ENCODE data around the gene FAM186B. TPM values are rescaled to one million over a fixed set of nuclear protein-coding genes. Genes with fewer than 3 reads are reported as not detected.

FAM186B gene
- total and polyA plus RNA-seq, 10 donors = 0.08 to 0.67 (median 0.33) TPM; not detected in 4

DNA sequence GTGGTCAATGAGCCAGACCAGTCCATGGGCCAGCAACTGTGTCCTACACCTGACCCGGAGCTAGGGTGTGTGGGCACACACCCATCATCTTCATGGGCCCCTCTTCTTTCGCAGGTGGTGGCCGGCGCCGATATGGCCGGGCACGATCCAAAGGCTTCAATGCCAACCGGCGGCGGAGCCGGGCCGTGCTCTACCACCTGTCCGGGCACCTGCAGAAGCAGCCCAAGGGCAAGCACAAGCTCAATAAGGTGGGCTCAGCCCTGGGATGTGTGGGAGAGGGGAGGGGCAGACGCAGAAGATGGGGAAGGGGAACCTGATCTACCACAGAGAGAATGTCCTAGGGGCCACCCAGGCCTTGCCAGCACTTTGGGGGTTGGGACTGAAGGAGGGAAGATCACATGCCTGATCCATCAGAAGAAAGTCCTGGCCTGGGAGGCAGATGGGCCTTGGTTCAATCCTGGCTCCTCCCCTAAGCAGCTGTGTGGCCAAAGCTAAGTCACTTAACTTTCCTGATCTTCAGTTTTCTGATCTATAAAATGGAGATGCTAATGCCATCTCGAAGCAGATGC, 62.8 kb downstream of the FAM186B start:
- intact Hi-C loops (cut with DNase I; ENCODE audit: low total_unique reads) = no loop called here
- Histone ChIP-seq H3K27ac (no peak overlapping the region), H3K27me3 (replicated peaks in 1 of 7) (peaks cover 0 to 78% (median 27%) of the 10 kb centered on the region in 7 donors), H3K4me3 (no peak overlapping the region), H3K9me3 (no peaks in the 10 kb centered on the region), H3K36me3 (no peaks in the 10 kb centered on the region), H3K4me1 (peaks cover 2 to 30% (median 22%) of the 10 kb centered on the region in 6 donors)
- peak; percentile 65 for DNase-seq
- 93 to 97% (median 96%) methylated on average over 10 to 15 of the region's 15 CpGs for WGBS, 5 donors
- TF ChIP-seq POLR2A (IDR thresholded peaks at IDR 0.05) (no peak), POLR2AphosphoS5 (IDR thresholded peaks at IDR 0.05) (no peak)
- TF ChIP-seq, protein P1, sequence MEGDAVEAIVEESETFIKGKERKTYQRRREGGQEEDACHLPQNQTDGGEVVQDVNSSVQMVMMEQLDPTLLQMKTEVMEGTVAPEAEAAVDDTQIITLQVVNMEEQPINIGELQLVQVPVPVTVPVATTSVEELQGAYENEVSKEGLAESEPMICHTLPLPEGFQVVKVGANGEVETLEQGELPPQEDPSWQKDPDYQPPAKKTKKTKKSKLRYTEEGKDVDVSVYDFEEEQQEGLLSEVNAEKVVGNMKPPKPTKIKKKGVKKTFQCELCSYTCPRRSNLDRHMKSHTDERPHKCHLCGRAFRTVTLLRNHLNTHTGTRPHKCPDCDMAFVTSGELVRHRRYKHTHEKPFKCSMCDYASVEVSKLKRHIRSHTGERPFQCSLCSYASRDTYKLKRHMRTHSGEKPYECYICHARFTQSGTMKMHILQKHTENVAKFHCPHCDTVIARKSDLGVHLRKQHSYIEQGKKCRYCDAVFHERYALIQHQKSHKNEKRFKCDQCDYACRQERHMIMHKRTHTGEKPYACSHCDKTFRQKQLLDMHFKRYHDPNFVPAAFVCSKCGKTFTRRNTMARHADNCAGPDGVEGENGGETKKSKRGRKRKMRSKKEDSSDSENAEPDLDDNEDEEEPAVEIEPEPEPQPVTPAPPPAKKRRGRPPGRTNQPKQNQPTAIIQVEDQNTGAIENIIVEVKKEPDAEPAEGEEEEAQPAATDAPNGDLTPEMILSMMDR (IDR thresholded peaks at IDR 0.05 in 8 of 11, conservative IDR thresholded peaks at IDR 0.05 in 3 of 11) = no peak

DNA sequence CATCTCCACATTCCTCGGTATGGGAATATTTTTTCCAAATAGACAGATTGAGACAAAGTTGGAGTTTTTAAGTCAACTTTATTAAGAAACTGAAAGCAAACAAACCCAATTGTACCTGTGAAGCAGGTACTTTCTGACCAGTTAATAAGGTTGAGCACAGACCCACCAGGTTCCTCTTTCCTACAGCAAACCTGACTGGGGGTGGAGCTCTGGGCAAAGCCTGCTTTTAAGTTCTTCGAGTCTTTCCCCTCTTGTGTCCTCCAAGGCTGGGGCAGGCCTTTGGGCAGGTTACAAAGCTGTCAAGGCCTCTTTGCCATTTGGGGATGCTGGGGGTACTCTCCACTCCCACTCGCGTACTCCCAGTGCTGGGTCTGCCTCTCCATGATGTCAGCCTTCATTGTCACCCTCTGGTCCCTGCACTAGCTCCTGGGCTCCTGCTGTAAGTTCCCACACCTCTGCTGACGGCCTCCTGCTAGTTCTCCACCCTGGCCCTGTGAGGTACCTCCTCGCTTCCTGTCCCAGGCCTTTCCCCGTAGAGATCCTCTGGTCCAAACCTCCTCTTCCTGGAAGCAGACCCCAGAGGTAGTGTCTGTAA, 63.4 kb downstream of the FAM186B start:
- Histone ChIP-seq H3K27me3 (replicated peaks in 1 of 7) (peaks cover 0 to 78% (median 29%) of the 10 kb centered on the region in 7 donors), H3K9me3 (no peaks in the 10 kb centered on the region), H3K36me3 (no peaks in the 10 kb centered on the region), H3K4me1 (peaks cover 4 to 36% (median 27%) of the 10 kb centered on the region in 6 donors), H3K4me3 (no peak overlapping the region), H3K27ac (no peak overlapping the region)
- WGBS, 5 donors = 67 to 90% (median 82%) methylated on average over 7 of the region's 7 CpGs
- DNase-seq = peak; percentile 49
- TF ChIP-seq POLR2AphosphoS5 (IDR thresholded peaks at IDR 0.05) (no peak), POLR2A (IDR thresholded peaks at IDR 0.05) (no peak)
- TF ChIP-seq, protein P1 (IDR thresholded peaks at IDR 0.05 in 8 of 11, conservative IDR thresholded peaks at IDR 0.05 in 3 of 11) = no peak
- intact Hi-C loops (cut with DNase I; ENCODE audit: low total_unique reads) = no loop called here

DNA sequence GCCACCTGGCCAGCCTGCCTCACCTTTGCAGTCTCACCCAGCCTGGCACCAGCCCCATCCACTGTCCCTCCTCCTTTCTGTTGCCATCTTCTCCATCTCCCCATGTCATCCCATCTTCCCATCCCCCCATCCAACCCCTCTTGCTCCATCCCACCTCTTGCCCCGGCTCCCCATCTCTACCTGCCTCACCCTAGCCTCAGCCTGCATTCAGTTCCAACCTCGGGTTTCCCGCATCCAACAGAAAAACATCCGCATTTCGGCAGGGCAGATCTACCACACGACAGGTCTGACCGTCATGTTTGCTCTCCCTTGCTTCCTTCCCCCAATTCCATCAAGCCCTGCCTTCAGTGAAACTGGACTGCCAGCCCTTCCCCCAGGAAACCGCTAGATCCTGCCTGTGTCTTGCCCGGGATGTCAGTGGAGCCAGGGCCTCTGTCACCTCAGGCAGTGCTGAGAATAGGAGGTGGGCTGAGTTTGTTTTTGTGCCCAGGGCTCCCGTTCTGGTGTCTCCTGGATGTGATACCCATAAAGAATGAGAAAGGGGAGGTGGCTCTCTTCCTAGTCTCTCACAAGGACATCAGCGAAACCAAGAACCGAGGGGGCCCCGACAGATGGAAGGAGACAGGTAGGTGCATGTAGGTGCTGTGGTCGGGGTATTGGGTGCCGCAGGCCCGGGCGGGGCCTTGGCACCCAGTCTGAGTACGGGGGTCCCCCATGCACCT, 64.1 kb downstream of the FAM186B start:
- Histone ChIP-seq H3K9me3 (no peaks in the 10 kb centered on the region), H3K4me3 (no peak overlapping the region), H3K27ac (no peak overlapping the region), H3K27me3 (replicated peaks in 1 of 7) (peaks cover 0 to 78% (median 30%) of the 10 kb centered on the region in 7 donors), H3K4me1 (peaks cover 4 to 43% (median 28%) of the 10 kb centered on the region in 6 donors), H3K36me3 (no peaks in the 10 kb centered on the region)
- intact Hi-C loops (cut with DNase I; ENCODE audit: low total_unique reads) = no loop called here
- DNase-seq = peak; percentile 68
- WGBS, 5 donors = 88 to 92% (median 89%) methylated on average over 18 of the region's 18 CpGs
- TF ChIP-seq, protein P1 (IDR thresholded peaks at IDR 0.05 in 8 of 11, conservative IDR thresholded peaks at IDR 0.05 in 3 of 11) = no peak
- no peak for TF ChIP-seq POLR2AphosphoS5 (IDR thresholded peaks at IDR 0.05)
- TF ChIP-seq POLR2A (IDR thresholded peaks at IDR 0.05) = no peak
